Dedifferentiated amniotic fluid mesenchymal stem cell (primary cell): ENCODE data around the gene FSTL4.
"Not testable (repeated sequence)": the region's sequence is repeated elsewhere in the genome, so short reads cannot be mapped to it uniquely, and the experiment has no call there.

Experiments
- DNase-seq: peaks from one replicate; pipeline ENCODE4 v3.0.0-alpha.2; 2016; ENCODE audit errors: extremely low spot score

Gene FSTL4

DNA sequence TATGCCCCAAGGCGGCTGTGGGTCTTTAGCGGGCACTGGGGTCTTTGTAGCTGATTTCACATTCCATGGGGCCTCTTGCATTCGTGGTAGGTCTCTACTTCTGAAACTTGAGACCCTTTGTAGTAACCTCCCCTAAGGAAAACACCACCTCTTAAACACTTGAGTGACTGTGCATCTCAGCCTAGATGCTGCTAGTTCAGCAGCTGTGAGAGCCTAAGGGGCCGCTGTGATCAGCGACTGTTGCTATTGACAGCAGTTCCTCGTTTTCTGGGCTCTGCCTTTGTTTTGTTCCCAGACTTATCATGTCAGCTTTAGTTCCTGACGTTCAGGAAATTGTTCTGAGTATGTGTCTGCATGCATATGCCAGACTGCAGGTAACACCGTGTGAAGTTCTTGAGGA, 389.4 kb downstream of the FSTL4 start:
- no peak for DNase-seq

DNA sequence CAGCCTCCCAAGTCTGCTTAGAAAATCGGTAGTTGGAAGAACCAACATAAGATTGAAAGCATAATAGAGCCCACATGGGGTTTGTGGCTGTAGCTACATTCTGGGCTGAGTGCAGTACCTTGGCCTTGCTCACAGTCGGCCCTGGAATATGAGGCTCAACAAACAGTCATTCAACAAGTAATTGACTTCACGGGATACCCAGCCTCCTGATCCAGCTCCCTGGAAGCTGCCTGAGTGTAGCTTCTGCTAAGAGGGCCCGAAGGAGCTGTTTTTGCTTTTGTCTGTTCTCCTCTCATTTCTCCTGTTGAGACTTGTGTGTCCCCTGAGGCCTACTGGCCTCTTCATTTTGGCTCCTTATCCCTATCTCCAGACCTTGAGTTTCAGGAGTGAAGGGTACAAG, 389.8 kb downstream of the FSTL4 start:
- DNase-seq: no peak

DNA sequence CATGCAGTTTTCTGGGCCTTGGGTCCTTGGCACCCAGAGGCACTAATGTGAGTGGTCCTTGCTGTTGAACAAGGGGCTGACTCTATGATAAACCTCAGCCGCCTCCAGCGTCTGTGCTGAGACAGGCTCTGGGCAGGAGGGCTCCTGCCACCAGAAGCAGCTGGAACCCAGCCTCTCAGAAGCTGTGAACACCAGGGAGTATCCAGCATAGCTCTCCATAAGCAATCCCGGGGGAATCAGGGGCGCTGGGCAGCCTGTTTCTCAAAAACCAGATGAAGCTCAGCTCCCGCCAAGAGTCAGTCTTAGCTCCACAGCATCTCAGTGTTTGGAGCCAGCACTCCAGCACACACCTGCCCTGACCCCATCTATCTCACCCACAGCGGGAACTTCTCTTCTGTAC, 390.3 kb downstream of the FSTL4 start:
- DNase-seq: no peak

DNA sequence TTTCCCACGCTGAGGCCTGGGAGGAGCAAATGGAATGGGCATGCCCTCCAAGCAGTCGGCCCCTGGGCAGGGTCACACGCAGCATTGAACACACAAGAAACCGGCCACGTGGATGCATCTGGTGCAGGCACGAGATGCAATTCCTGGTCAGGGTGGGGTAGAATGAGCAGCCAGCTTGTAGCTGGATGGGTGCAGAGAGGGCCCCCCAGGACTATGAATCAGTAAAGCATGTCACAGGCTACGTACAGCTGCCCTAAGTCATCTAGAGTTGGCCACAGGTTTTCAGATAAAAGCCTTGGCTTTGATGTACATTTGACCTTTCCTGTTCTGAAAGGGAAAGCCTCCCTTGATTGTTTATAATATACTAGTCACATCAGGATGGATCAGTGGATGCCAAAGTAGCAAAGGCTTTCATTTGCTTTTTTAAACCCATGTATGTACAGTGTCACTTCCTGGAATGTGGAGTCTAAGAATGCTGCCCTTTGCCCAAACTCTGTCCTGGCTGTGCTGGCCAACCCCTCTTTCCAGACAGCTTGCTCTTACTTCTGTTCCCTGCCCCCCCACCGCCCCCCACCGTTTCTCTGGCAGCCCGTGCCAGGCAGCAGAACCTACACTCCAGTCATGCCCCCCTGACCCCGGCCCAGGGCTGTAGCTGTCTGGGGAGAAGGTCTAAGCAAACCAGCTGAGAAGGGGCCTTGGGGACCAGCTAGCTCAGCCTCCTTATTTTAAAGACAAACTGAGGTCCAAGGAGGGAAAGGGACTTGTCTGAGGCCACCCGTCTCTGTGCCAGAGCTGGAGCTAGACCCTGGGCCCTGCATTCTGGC, 391.3 kb downstream of the FSTL4 start:
- DNase-seq: no peak

DNA sequence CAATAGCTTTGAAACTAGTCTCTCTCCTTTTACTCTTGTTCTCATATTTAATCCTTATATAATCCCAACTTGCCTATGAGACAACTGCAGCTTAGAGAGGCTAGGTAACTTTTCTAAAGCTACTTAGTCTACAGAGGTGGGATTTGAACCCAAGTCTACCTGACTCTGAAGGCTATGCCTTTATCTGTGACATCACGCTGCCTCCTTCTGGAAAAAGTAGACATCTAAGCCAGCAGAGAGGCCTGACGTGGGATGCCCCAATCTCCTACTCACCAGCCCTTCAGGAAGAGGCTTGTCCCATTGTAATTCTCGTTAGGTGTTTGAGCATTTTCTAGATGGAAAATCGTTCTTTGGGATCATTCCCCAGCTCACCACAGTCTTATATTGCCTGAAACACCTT, 393.0 kb downstream of the FSTL4 start:
- DNase-seq: no peak

DNA sequence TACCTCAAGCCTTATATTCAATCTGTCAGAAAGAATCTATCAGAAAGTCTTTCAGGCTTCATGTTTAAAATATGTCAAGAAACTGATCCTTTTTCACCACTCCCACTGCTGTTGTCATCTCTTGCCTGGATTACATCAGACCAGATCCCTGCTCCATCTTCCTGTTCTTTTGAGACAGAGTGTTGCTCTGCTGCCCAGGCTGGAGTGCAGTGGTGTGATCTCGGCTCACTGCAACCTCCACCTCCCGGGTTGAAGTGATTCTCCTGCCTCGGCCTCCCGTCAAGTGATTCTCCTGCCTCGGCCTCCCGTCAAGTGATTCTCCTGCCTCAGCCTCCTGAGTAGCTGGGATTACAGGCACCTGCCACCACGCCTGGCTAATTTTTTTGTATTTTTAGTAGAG, 396.2 kb downstream of the FSTL4 start:
- not testable (repeated sequence) for DNase-seq

DNA sequence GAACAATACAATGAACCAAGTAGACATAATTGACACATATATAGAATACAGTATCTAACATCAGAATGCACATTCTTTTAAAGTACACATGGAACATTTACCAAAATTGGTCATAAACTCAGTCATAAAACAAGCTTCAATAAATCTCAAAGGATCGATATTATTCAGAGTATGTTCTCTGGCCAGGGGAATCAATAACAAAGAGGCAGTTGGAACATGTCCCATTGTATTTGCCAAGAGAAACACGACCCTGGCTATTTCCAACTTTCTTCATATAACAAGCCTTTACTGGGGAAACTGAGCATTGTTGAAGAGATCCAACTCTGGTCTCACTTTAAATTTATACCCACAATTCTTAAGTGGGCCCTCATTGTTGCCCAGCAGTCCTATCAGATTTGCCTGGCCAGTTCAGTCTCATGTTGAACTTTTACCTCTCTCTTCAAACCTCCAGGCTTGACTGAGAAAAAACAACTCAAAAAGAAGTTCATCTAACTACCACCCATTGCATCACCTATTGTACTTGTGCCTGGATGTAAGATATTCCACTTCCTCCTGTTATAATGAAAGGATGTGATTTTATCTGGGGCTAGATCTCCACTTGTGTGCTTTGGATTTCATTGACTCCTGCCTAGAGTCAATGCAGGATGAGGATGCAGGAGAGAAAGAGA, 398.1 kb downstream of the FSTL4 start:
- DNase-seq: no peak

DNA sequence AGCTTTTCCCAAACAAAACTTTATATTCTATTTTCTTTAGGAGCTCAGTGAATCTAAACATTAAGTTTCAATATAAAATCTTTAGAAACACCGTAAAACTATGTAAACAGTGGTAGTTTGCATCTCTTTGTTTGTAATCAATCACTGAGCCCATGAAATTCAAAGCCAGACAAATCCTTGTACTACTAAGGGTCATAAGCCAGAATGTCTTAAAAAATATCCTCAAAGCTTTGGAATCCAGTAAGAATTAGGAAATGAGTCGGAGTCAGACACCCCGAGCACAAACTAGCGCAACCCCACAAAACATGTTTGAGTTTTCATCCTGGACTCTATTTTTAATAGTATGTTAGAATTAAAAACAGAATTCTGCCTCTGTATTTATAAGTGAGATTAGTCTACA, 406.7 kb downstream of the FSTL4 start:
- DNase-seq: no peak

DNA sequence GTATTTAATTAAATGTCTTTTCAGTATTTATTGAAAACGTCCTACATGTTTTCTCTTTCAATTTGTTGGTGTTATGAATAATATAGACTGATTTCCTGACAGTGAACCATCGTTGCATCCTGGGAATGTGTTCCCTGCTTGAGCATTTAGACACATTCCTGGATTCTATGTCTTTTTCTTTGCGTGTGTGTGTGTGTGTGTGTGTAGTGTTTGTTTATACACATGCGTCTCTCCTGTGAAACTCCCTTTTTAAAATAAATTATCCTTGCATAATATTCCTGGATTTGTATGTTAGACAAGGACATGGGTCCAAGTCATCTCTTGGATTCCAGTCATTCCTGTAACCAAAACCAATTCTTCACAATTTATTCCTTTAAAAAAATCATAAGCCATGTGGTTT, 407.1 kb downstream of the FSTL4 start:
- DNase-seq: no peak

DNA sequence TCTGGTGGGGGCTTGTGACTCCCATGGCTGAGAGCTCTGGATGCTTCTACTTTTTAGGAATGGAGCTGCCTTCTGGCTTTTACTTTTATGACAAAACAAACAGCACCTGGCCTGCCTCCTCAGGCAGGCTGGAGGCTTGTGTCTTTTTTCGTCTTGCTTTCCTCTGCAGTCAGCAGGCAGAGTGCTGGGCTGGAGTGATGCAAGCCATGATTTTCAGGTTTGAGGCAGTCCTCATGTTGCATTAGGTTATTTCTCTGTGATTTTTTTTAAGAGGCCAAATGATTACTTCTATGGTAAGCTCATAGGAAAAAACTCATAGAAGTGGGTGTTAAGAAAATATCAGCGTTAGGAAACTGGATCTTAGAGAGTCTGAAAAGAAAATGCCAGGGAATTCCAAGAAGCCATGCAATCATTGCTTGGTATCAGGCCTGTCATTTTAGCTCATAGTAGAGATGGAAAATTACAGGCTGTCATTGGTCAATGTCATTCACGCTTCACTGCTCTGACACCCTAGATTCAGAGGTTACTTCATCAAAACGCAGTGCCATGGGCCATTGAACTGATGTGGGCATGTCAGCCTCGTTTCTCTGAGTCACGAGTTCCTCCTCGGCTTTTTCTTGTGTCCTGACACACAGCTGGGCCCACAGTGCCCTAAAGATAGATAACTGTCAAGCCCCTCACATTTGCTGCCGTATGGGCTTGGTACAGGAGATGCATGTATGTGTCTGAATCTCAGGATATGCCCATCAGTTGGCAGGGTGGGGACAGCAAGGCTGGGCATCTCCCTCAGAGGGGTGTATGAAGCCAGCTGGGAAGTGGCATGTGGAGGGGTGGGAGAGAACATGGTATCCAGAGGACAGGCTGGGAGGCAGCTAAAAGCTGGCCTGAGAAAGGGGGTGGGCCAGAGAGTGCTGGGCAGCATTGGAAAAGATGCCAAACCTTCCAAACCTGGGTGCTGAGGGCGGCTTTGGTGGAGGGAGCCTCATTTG, 408.7 kb downstream of the FSTL4 start:
- no peak for DNase-seq

DNA sequence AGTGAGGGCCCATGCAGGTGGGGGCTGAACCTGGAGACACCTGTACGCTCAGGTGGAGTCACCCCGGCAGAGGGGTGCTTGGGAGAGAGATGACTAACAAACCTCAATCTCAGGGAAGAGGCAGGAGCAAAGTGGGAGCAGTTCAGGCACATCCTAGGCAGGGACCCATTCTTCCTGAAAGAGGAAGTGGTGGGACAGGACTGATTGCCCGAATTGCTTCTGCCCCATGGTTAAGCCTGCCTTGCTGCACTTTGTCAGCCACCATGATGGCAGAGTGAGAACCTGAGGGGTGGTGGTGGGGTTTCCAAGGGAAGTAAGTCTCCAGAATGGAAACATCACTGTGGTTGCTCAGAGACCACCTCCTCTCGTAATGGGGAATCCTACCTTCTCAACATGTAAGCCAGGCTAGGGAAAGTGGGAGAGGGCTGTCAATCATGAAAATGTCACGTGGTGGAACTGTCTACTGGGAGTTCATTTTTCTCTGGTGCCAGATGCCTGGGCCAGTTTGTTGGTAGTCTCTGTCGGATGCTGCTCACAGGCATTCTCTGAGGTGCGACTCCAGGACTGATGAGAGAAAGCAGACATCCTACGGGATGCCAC, 410.2 kb downstream of the FSTL4 start:
- DNase-seq: no peak

DNA sequence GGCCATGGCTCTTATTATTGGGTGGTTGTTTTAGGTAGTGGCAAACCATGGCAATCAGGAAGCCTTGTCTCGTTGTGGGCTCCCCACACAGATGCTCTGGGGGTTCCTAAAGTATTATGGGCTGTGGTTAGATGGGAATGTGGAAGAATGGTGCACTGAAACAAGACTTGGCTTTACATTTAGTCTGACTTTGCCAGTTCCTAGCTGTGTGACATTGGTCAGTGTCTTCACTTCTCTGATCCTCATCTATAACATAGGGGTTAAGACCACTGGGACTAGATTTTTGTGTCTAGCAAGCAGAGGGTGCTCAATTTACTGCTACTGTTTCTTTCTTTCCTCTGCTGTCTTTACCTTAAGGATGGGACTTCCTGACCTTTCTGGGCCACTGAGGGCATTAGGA, 411.0 kb downstream of the FSTL4 start:
- no peak for DNase-seq

DNA sequence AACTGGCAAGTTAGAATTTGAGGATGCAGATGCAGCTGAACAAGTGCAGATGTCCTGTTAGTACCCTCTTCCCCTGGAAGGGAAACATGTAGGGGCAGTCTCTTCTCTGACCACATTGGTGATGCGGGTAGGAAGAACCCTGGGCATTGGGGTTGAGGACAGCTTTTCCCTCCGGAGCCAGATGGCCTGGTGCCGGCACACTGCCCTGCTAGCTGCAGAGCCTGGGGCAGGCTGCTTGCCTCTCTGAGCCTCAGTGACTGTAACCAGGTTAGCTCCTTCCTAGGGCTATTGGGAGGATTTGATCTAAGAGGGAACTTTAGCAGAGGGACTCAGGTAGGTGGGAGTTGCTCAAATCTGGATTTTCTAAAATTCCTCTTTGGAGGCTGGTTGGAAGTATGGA, 412.1 kb downstream of the FSTL4 start:
- DNase-seq: no peak

DNA sequence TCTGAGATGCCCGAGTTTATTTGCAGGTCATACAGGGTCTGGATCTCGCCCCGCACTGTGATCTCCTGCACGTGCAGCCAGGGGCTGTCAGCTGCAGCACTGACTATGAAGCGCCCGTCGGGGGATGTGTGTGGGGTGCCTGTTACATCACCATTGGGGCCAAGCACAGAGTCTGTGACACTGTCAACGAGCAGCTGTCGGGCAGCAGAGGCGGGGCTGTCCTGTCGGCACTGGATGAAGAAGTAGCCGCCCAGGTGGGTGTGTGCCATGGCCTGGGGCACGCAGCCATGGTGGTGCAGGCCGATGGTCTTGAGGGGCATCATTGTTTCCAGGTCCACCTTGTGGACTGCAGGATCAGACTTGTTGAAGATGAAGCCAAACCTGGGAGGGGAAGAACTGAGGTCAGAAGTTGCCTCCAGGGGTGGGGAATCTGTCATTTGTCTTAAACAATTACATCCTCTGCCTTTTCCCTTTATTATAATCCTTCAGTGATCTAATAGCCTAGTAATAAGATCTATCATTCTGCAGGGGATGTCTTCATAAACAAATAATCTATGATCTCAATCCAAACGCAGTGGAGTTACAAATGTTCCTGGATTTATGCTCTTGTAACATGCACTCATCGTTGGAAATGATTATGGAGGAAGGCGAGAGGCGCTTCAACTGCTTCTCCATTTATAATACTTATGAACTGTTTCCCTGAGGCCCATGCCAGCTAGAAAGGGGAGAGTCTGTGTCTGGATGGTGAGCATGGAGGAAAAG, 412.7 kb downstream of the FSTL4 start:
- no peak for DNase-seq

DNA sequence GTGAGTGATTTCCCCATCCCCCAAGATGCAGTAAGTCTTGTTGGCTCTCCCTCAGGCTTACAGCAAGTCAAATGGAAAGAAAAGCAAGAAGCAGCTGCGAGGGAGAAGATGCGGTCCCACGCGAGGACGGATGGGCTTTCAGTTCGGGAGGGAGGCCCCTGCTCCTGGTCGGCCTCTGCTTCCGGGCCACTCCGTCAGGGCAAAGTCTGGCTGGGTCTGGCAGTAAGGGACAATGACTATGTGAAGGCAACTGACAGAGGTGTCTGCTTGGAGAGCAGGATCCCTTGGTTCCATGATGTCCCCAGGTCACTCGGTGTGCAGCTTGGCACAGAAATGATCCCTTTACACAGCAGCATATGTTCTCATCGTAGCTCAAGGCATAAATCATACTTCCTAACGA, 413.8 kb downstream of the FSTL4 start:
- no peak for DNase-seq

DNA sequence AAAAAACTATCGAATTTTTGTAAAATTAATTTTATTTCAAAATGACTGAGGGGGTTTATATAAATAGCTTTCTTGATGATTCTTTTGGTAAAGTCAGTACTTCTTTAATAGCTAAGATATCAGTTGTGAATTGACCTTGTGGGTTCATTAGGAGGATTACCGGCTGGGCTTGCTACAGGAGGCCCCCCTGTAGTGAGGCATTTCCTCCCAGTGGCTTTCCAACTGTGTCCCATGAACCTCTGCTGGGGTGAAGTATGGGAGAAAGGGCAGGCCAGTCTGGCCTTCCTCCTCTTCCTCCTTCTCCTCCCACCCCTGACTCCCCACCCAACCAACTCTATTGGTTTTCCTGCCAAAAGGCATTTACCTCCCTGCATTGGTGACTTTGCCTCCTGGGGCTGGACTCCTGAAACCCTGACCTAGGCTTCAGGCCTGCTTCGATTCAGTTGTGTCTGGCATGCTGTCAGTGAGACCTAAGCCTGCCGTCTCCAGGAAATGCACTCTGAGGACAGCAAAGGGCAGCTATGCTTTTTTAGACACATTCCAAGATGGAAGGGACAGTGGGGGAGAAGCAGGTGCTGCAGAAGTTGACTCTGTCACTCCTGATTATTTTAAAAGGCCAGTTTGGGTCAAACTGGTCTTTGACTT, 415.8 kb downstream of the FSTL4 start:
- DNase-seq: no peak

DNA sequence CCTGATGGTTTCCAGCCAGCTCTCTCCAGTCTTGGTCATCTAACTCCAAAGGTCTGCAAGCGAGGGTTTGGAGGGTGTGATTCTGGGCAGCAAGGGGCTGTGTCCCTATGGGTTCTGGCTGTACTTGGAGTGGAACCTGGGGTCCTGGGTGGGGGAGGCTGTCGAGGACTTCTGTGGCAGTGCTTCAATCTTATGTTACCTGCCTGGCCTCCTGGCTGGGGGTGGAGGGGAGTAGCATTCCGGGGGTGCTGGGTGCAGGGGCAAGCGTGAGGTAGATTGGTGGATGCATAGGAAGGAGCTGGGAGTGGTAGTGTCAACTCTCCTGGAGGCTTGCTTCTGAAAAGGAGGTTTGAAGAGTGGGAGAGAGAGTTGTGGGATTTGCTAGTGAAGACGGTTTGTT, 417.1 kb downstream of the FSTL4 start:
- no peak for DNase-seq

DNA sequence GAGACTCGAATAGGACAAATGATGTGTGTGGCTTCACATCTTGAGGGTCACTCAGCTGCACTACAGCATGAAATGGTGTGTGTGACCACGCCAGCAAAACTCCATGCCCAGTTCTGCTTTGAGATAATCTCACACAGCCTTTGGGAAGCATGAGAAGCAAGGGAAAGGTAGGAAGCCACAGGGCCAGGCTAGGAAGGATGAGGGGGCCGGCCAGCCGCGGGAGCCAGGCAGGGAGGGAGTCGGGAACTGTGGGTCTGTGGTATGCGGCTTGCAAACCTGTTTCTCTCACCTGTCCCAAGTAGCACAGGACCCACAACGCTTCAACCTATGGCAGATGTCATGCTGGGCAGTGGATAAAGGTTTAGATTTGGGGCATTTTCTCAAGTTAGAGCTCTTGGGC, 418.5 kb downstream of the FSTL4 start:
- DNase-seq: no peak

DNA sequence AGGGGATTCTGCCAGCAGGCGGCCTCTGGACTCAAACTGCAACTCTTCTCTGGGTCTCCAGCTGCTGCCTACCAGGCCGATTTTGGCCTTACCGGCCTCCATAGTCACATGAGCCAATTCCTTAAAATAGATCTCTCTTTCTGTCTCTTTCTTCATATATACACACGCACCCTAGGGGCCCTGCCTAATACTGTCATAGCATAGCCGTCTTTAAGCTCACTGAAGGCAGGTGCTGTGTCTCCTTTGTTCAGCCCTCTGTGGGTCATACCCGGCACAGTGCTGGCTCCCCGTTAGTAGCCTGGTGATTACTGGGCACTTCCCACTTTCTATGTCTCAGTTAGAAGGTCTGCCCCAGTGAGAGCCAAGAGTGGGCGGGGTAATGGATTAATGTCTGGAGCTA, 419.6 kb downstream of the FSTL4 start:
- no peak for DNase-seq

DNA sequence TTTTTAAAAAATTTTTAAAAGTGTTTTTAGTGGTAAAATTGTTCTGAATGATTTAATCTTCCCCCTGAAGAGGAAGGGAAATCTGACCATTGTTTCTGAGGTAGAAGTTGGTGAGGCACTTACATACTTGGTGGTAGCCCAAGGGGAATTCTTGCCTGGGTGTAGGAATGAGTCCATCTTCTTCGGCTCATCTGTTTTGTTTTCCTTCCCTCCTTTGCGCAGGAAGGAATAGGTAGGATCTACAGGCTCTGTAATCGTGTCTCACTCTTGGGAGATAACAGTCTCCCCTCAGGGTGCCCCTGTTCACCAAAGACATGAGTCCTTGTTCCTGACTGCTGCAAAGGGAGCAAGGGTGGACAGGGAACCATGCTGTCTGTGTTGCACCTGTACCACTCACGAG, 422.5 kb downstream of the FSTL4 start:
- DNase-seq: no peak

DNA sequence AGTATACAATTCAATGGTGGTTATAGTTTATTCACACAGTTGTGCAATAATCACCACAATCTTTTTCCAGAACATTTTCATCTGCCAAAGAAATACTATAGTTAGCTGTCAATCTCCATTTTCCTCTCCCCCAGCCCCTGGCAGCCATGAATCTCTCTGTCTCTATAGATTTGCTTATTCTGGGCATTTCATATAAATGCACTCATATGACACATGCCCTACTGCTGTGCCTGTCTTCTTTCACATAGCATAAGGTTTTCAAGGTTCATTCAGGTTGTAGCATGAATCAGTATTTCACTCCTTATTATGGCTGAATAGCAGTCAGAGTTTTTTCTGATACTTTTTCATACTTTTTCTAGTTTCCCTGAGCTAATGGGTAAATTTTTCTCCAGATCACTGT, 432.9 kb downstream of the FSTL4 start:
- no peak for DNase-seq
